Globus pallidus (tissue), 1 donor: Measurements from ENCODE around the gene RMI1.
"Not testable (repeated sequence)": the region's sequence is repeated elsewhere in the genome, so short reads cannot be mapped to it uniquely, and the experiment has no call there.

ENCODE experiments used
- DNase-seq: peaks from one replicate; pipeline ENCODE4 v3.0.0-alpha.2; 2015; ENCODE audit warnings: low spot score

The RMI1 gene

GRCh38 chr9:84007662-84008061, 27.1 kb downstream of the RMI1 start:
- no peak for DNase-seq

GRCh38 chr9:84024041-84024575, 43.5 kb downstream of the RMI1 start:
- DNase-seq: no peak

GRCh38 chr9:84027201-84027600, 46.6 kb downstream of the RMI1 start:
- DNase-seq: no peak

- DNase-seq: no peak
Measured at GRCh38 chr9:84031534-84031933, 50.9 kb downstream of the RMI1 start.

GRCh38 chr9:84041857-84042256, 61.3 kb downstream of the RMI1 start:
- not testable (repeated sequence) for DNase-seq

GRCh38 chr9:84045481-84046097, 65.0 kb downstream of the RMI1 start:
- DNase-seq: no peak
